Loucy (cell line): ENCODE results near the gene PDZD8.

Experiments
- H2AFZ ChIP-seq: fragments of 200-600 bp; sonication (generic); 2 replicates; pipeline ENCODE4 v1.6.0; 2016; ENCODE audit warnings: antibody characterized with exemption, mild to moderate bottlenecking, low read length, moderate library complexity
- H3F3A ChIP-seq: fragments of 200-600 bp; 2 replicates; pipeline ENCODE4 v1.6.0; 2016; ENCODE audit warnings: antibody characterized with exemption, low read depth, mild to moderate bottlenecking
- H3K27me3 ChIP-seq: fragments of 200-600 bp; sonication (generic); 2 replicates; pipeline ENCODE4 v1.6.1; 2014; ENCODE audit warnings: low read length, mild to moderate bottlenecking; ENCODE audit not compliant: insufficient read depth, poor library complexity, severe bottlenecking
- H3K36me3 ChIP-seq: fragments of 200-600 bp; sonication (generic); 2 replicates; pipeline ENCODE4 v1.6.1; 2016; ENCODE audit warnings: low read length; ENCODE audit not compliant: insufficient read depth
- H3K4me1 ChIP-seq: fragments of 200-600 bp; sonication (generic); 2 replicates; pipeline ENCODE4 v1.5.1; 2014; ENCODE audit warnings: low read length, mild to moderate bottlenecking; ENCODE audit not compliant: insufficient read depth, poor library complexity, severe bottlenecking
- H3K4me2 ChIP-seq: fragments of 200-600 bp; sonication (generic); 2 replicates; pipeline ENCODE4 v1.6.0; 2014; ENCODE audit warnings: antibody characterized with exemption, low read length, low read depth, mild to moderate bottlenecking; ENCODE audit not compliant: poor library complexity, severe bottlenecking
- H3K4me3 ChIP-seq: fragments of 200-600 bp; sonication (generic); 2 replicates; pipeline ENCODE4 v1.5.1; 2014; ENCODE audit warnings: low read length, mild to moderate bottlenecking, mixed read lengths; ENCODE audit not compliant: poor library complexity, severe bottlenecking
- H3K79me2 ChIP-seq: fragments of 200-600 bp; sonication (generic); 2 replicates; pipeline ENCODE4 v1.6.1; 2014; ENCODE audit warnings: low read length; ENCODE audit not compliant: insufficient read depth
- H3K9ac ChIP-seq: fragments of 200-600 bp; sonication (generic); 2 replicates; pipeline ENCODE4 v1.6.0; 2014; ENCODE audit warnings: mild to moderate bottlenecking, low read depth, low read length, moderate library complexity; ENCODE audit not compliant: poor library complexity, severe bottlenecking
- H3K9me2 ChIP-seq: fragments of 200-600 bp; sonication (generic); replicated peaks from 2 replicates; pipeline ENCODE4 v1.6.1; 2016; ENCODE audit warnings: low read depth, low read length, mixed read lengths
- H3K9me3 ChIP-seq: fragments of 200-600 bp; sonication (generic); 2 replicates; pipeline ENCODE4 v1.6.1; 2014; ENCODE audit warnings: mild to moderate bottlenecking, antibody characterized with exemption, low read length, low read depth; ENCODE audit not compliant: insufficient read depth
- H4K20me1 ChIP-seq: fragments of 200-600 bp; sonication (generic); 2 replicates; pipeline ENCODE4 v1.6.0; 2014; ENCODE audit warnings: antibody characterized with exemption, low read length, mild to moderate bottlenecking; ENCODE audit not compliant: insufficient read depth, poor library complexity, severe bottlenecking
- EZH2phosphoT487 ChIP-seq: fragments of 200-600 bp; IDR thresholded peaks from 2 replicates; pipeline ENCODE4 v1.6.1; 2018; ENCODE audit warnings: antibody characterized with exemption, mild to moderate bottlenecking, moderate library complexity, borderline replicate concordance
- TF ChIP-seq, protein P1 (sequence below): fragments of 200-600 bp; sonication (generic); conservative IDR thresholded peaks from 2 replicates; pipeline ENCODE4 v1.5.1; 2014; ENCODE audit warnings: mild to moderate bottlenecking, antibody characterized with exemption, low read length

The PDZD8 gene

DNA sequence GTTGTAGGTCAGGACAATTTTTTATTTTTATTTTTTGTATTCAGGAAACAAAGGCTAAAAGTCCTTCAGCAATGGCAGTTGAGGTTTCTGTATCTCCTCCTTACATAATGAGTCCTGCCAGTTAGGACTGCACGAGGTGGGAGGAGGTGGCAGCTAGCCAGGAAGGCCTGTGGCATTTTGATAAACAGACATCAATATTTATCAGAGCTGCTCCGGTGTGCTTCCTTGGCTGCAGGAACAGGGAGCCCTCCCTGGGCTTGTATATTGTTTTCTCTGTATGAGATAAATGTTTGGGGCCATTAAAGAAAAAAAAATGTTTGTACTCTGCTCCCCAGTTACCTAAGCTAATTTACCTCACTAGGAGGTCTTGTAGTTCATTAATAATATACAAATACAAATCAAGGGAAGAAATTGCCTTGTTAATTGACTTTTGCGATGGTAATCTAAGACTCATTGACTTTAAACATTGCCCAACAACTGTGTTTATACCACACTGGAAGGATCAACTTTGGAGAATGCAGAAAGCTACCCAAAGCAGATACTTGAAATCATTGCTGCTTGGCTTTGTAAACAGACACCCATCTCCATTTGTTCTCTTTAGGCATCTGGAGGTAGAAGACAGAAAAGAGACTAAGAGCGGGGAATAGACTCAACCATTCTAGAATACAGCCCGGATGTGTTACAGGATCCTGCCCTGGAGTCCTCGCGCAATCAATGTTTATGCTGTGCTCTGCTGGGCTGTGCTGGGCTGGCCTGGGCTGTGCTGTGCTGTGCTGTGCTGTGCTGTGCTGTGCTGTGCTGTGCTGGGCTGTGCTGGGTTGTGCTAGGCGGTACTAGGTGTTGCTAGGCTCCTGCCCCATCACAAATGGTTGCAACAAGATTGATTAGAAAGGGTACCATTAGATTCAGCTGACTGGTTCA is 36.5 kb upstream of the PDZD8 start:
- Histone ChIP-seq H3K9ac (peak overlapping the region; percentile 92), H3K79me2 (peaks cover 86% of the 10 kb centered on the region), H3F3A (peaks cover 33% of the 10 kb centered on the region), H4K20me1 (no peaks in the 10 kb centered on the region), H3K4me2 (peak overlapping the region; percentile 89), H3K36me3 (no peaks in the 10 kb centered on the region), H3K9me3 (no peaks in the 10 kb centered on the region), H3K4me3 (peak overlapping the region; percentile 68), H3K4me1 (peaks cover 95% of the 10 kb centered on the region), H3K27me3 (no peaks in the 10 kb centered on the region), H3K9me2 (no peaks in the 10 kb centered on the region), H2AFZ (no peak overlapping the region)
- no peak for TF ChIP-seq EZH2phosphoT487
- TF ChIP-seq, protein P1, sequence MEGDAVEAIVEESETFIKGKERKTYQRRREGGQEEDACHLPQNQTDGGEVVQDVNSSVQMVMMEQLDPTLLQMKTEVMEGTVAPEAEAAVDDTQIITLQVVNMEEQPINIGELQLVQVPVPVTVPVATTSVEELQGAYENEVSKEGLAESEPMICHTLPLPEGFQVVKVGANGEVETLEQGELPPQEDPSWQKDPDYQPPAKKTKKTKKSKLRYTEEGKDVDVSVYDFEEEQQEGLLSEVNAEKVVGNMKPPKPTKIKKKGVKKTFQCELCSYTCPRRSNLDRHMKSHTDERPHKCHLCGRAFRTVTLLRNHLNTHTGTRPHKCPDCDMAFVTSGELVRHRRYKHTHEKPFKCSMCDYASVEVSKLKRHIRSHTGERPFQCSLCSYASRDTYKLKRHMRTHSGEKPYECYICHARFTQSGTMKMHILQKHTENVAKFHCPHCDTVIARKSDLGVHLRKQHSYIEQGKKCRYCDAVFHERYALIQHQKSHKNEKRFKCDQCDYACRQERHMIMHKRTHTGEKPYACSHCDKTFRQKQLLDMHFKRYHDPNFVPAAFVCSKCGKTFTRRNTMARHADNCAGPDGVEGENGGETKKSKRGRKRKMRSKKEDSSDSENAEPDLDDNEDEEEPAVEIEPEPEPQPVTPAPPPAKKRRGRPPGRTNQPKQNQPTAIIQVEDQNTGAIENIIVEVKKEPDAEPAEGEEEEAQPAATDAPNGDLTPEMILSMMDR: no peak

DNA sequence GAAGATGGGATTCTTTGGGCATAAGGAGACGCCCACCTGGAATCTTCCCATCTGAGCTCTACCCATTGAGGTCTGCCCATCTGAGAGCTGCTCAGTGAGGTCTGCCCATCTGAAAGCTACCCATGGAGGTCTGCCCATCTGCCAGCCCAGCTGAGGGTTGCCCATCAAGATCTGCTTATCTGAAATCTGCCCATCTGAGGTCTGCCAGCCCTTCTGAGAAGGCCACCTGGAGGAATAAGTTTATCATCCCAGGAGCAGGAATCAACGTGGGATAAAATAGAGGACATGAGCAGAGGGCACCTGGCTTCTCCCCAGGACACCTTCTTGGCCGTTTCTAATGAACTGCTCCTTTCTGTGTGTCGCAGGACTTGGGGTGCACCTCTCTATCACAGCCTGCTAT is 35.3 kb upstream of the PDZD8 start:
- peaks cover 87% of the 10 kb centered on the region for H3K4me1 ChIP-seq
- peak overlapping the region; percentile 89 for H3K4me2 ChIP-seq
- no peaks in the 10 kb centered on the region for H3K9me3 ChIP-seq
- H3K9me2 ChIP-seq: no peaks in the 10 kb centered on the region
- H3K9ac ChIP-seq: peak overlapping the region; percentile 92
- no peaks in the 10 kb centered on the region for H3K27me3 ChIP-seq
- no peaks in the 10 kb centered on the region for H3K36me3 ChIP-seq
- H3K4me3 ChIP-seq: peak overlapping the region; percentile 68
- no peak overlapping the region for H2AFZ ChIP-seq
- TF ChIP-seq EZH2phosphoT487: no peak
- TF ChIP-seq, protein P1: no peak
- peaks cover 33% of the 10 kb centered on the region for H3F3A ChIP-seq
- H3K79me2 ChIP-seq: peaks cover 83% of the 10 kb centered on the region
- no peaks in the 10 kb centered on the region for H4K20me1 ChIP-seq

DNA sequence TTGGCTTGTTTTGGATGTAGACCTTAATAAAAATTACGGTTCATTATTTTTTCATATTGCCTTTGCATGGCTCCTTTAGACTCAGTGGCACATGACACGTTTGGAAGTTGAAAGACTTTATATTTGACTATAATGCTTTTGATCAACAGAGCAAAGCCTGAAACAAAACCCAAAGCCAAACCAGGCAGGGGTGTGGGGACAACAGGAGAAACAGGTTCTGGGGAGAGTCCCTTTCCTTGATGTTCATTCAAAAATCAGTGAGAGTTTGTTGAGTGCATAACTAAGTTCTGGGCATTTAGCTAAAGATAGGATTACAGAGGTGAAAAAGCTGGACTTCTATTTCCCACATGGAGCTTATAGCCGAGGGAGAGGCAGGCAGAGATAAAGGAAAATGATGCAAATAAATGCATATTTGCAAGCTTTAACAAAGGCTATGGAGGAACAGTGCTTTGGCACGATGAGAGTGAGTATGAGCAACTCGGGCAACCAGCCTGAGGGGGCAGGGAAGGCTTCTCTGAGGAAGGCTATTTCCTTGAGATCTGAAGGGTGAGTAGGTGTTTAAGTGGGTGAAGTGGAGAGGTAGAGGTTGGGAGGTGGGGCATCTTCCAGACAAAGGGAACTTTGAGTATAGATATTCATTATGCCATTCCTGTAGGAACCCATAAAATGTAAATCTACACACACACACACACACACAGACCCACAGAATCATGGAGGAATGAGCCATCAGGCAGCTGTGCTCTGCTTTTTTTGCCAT is 34.5 kb upstream of the PDZD8 start:
- H3K4me1 ChIP-seq: peaks cover 86% of the 10 kb centered on the region
- H3K4me2 ChIP-seq: peak overlapping the region; percentile 89

More for the DNA sequence above, 34.5 kb upstream of the PDZD8 start:
- H3F3A ChIP-seq: peaks cover 33% of the 10 kb centered on the region
- H2AFZ ChIP-seq: no peak overlapping the region
- H3K4me3 ChIP-seq: peak overlapping the region; percentile 68
- no peaks in the 10 kb centered on the region for H4K20me1 ChIP-seq
- H3K27me3 ChIP-seq: no peaks in the 10 kb centered on the region
- TF ChIP-seq EZH2phosphoT487: no peak
- TF ChIP-seq, protein P1: no peak
- no peaks in the 10 kb centered on the region for H3K9me2 ChIP-seq
- H3K36me3 ChIP-seq: no peaks in the 10 kb centered on the region
- no peaks in the 10 kb centered on the region for H3K9me3 ChIP-seq
- peaks cover 83% of the 10 kb centered on the region for H3K79me2 ChIP-seq
- peak overlapping the region; percentile 92 for H3K9ac ChIP-seq
